ENCODE data around the gene EDAR. TPM values are rescaled to one million over a fixed set of nuclear protein-coding genes. Genes with fewer than 3 reads are reported as not detected.

EDAR gene
- total and polyA plus RNA-seq, 2 of the 8 experiments (the other 6 are each of a cell fraction or from before 2014, with no cell fraction given): not detected

DNA sequence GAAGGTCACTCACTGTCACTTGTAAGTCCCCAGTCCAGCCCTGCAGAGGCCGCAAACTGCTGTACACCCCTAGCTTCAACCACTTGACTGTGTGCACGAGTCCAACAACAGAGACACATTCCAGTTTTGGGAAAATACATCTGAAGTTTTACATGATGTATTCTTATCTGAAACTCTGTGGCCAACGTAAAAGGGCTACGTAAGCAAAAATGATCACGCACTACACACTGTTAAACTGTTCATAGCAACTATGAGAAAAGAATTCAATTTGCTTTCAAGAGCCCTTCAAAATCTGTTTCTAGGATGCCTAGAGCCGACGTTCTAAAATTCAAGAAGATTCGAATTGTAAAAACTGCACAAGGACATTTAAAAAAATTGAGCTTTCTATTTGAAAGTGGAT is 26.0 kb downstream of the EDAR start:
- Histone ChIP-seq H3K4ac (replicated peaks; ENCODE audit: insufficient read length, low read depth, low read length) (no peak overlapping the region), H4K8ac (ENCODE audit: extremely low read depth, insufficient read depth, low read length) (no peak overlapping the region), H3K18ac (ENCODE audit: extremely low read depth, low read length) (no peak overlapping the region), H2AFZ (ENCODE audit: low read length) (no peak overlapping the region), H3K14ac (ENCODE audit: insufficient read length) (no peak overlapping the region), H2BK20ac (ENCODE audit: low read length) (no peak overlapping the region), H4K5ac (ENCODE audit: insufficient read length, low read depth, low read length) (no peak overlapping the region), H2BK5ac (ENCODE audit: low read depth, low read length) (no peak overlapping the region), H3K23ac (ENCODE audit: insufficient read length) (no peak overlapping the region), H3K36me3 (ENCODE audit: control insufficient read depth in 2 of 4, insufficient read depth in 4 of 4, low read length in 3 of 4) (no peaks in the 10 kb centered on the region), H3K9ac (replicated peaks in 1 of 4; ENCODE audit: extremely low read depth in 1 of 4, low read depth in 3 of 4, low read length in 3 of 4) (no peak overlapping the region), H3K9me3 (ENCODE audit: insufficient read depth in 2 of 2, low read depth in 1 of 2, low read length in 1 of 2) (no peaks in the 10 kb centered on the region), H3K79me1 (ENCODE audit: low read depth, low read length) (no peaks in the 10 kb centered on the region), H3K4me1 (replicated peaks in 1 of 4; ENCODE audit: control insufficient read depth in 3 of 4, insufficient read depth in 4 of 4, low read length in 3 of 4) (peaks cover 0 to 7% (median 3%) of the 10 kb centered on the region in 4 experiments; a peak in 5 of 7 replicates), H4K91ac (replicated peaks; ENCODE audit: insufficient read length, low read length) (no peak overlapping the region), H3K27me3 (replicated peaks in 1 of 4; ENCODE audit: control insufficient read depth in 3 of 4, extremely low read depth in 1 of 4, insufficient read depth in 3 of 4, low read length in 3 of 4) (no peaks in the 10 kb centered on the region), H2BK12ac (ENCODE audit: low read depth, low read length) (0 out of 2 replicates have a peak overlapping the region, but pooled peaks have one; percentile 2), H3K23me2 (ENCODE audit: low read depth, low read length) (no peaks in the 10 kb centered on the region), H2AK5ac (ENCODE audit: low read depth, low read length) (no peak overlapping the region), H2BK120ac (replicated peaks; ENCODE audit: low read depth, low read length) (no peak overlapping the region), H3K4me2 (ENCODE audit: insufficient read depth in 1 of 2, low read depth in 2 of 2, low read length in 2 of 2) (no peak overlapping the region), H4K20me1 (replicated peaks in 1 of 2; ENCODE audit: control insufficient read depth in 1 of 2, insufficient read depth in 2 of 2, low read length in 2 of 2) (no peaks in the 10 kb centered on the region), H3K4me3 (ENCODE audit: extremely low read depth in 1 of 4, insufficient read depth in 2 of 4, low read depth in 3 of 4, low read length in 4 of 4) (no peak overlapping the region), H3K56ac (replicated peaks; ENCODE audit: insufficient read length, low read depth, low read length) (no peak overlapping the region), H3K27ac (ENCODE audit: low read depth, low read length) (no peak overlapping the region), H3K79me2 (ENCODE audit: control insufficient read depth in 1 of 2, insufficient read depth in 2 of 2, low read length in 2 of 2) (no peaks in the 10 kb centered on the region), H2BK15ac (ENCODE audit: low read length) (no peak overlapping the region)
- FAIRE-seq (no peak), DNase-seq (ENCODE audit: low read depth in 1 of 2, low spot score in 2 of 2) (no peak)
- WGBS, 2 experiments (ENCODE audit: extremely low coverage in 1 of 2, insufficient coverage in 1 of 2, insufficient read length in 1 of 2, insufficient replicate concordance in 2 of 2, low coverage in 1 of 2, low lambda C conversion rate in 2 of 2, missing lambda C conversion rate in 1 of 2): 93% methylated on average over 8 of the region's 8 CpGs; no CpG with 5 or more reads in 1 of the 2 experiments
- CTCF ChIA-PET (ENCODE audit: partially characterized antibody): interaction anchor here (0.6 to 1.7 kb wide), 4 partner anchors 10 to 269 kb away, joined by 3 to 5 read pairs (median 4); no protein-coding TSS in a partner anchor
- POLR2A ChIA-PET (ENCODE audit: partially characterized antibody): no interaction called here
- TF ChIP-seq CHD2 (IDR thresholded peaks at IDR 0.05; ENCODE audit: low read length): no peak
- no peak for TF ChIP-seq SP4 (IDR thresholded peaks at IDR 0.05; ENCODE audit: low read length)
- TF ChIP-seq NANOG (IDR thresholded peaks at IDR 0.05; ENCODE audit: insufficient read depth, low read depth, low read length, poor library complexity, severe bottlenecking): no peak
- TF ChIP-seq, protein P1, sequence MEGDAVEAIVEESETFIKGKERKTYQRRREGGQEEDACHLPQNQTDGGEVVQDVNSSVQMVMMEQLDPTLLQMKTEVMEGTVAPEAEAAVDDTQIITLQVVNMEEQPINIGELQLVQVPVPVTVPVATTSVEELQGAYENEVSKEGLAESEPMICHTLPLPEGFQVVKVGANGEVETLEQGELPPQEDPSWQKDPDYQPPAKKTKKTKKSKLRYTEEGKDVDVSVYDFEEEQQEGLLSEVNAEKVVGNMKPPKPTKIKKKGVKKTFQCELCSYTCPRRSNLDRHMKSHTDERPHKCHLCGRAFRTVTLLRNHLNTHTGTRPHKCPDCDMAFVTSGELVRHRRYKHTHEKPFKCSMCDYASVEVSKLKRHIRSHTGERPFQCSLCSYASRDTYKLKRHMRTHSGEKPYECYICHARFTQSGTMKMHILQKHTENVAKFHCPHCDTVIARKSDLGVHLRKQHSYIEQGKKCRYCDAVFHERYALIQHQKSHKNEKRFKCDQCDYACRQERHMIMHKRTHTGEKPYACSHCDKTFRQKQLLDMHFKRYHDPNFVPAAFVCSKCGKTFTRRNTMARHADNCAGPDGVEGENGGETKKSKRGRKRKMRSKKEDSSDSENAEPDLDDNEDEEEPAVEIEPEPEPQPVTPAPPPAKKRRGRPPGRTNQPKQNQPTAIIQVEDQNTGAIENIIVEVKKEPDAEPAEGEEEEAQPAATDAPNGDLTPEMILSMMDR (IDR thresholded peaks at IDR 0.05; ENCODE audit: control extremely low read depth in 1 of 3, insufficient read depth in 1 of 3, low read depth in 1 of 3, low read length in 3 of 3): no peak
- TF ChIP-seq GABPA (IDR thresholded peaks at IDR 0.05; ENCODE audit: borderline replicate concordance, insufficient read depth, low read length): no peak
- TF ChIP-seq MAFK (IDR thresholded peaks at IDR 0.05; ENCODE audit: low read depth, low read length): no peak
- TF ChIP-seq RFX5 (IDR thresholded peaks at IDR 0.05; ENCODE audit: borderline replicate concordance, low read depth, low read length): no peak
- TF ChIP-seq BCL11A (IDR thresholded peaks at IDR 0.05; ENCODE audit: low read depth in 2 of 2, low read length in 2 of 2): no peak

Data from H1 (cell line).